ENCODE data around the gene TMEM225B.

Gene TMEM225B

GRCh38 chr7:99562832-99563231 is 35.2 kb upstream of the TMEM225B start (continued):
- TF ChIP-seq PRDM10 (tag by site-specific recombination; IDR thresholded peaks at IDR 0.05) (peak; percentile 54), ELK4 (IDR thresholded peaks at IDR 0.05; ENCODE audit: borderline replicate concordance, low read depth, low read length) (no peak), ZNF114 (tag by site-specific recombination; IDR thresholded peaks at IDR 0.05) (no peak), ZNF214 (tag by site-specific recombination; IDR thresholded peaks at IDR 0.05; ENCODE audit: borderline replicate concordance) (no peak), ZSCAN18 (tag by site-specific recombination; IDR thresholded peaks at IDR 0.05) (no peak), ZBTB21 (tag by site-specific recombination; IDR thresholded peaks at IDR 0.05) (peak; percentile 87), PRDM4 (tag by site-specific recombination; IDR thresholded peaks at IDR 0.05) (no peak), ZNF701 (tag by site-specific recombination; IDR thresholded peaks at IDR 0.05) (no peak), ZNF645 (tag by site-specific recombination; IDR thresholded peaks at IDR 0.05) (no peak), ZBTB49 (tag by site-specific recombination; IDR thresholded peaks at IDR 0.05; ENCODE audit: low read depth) (no peak), TCF7L2 (IDR thresholded peaks at IDR 0.05; ENCODE audit: borderline replicate concordance, low read depth, low read length) (no peak), ZNF398 (tag by site-specific recombination; IDR thresholded peaks at IDR 0.05) (peak; percentile 26; the same call in 1 of the 2 replicates), ZNF280D (tag by site-specific recombination; IDR thresholded peaks at IDR 0.05) (no peak), RBAK (tag by site-specific recombination; IDR thresholded peaks at IDR 0.05) (no peak), ZSCAN16 (tag by site-specific recombination; IDR thresholded peaks at IDR 0.05) (no peak), ZNF155 (tag by site-specific recombination; IDR thresholded peaks at IDR 0.05) (no peak), GLI2 (tag by site-specific recombination; IDR thresholded peaks at IDR 0.05; ENCODE audit: borderline replicate concordance, low read depth) (no peak), ZNF692 (tag by site-specific recombination; IDR thresholded peaks at IDR 0.05) (peak; percentile 82), YY2 (tag by site-specific recombination; IDR thresholded peaks at IDR 0.05) (no peak), OSR2 (tag by site-specific recombination; IDR thresholded peaks at IDR 0.05) (0 out of 2 replicates have a peak, but pooled peaks have one; percentile 14)

Data from HEK293 (cell line).